Suprapubic skin (tissue), 4 donors: ENCODE results near the gene IFRD2.

Source experiments
- CTCF ChIP-seq, 2 donors: fragments of 200-600 bp in 1 of 2; fragments of 450-650 bp in 1 of 2; sonication (generic) in 1 of 2; IDR thresholded peaks; one replicate each; pipeline ENCODE4 v1.5.1; 2016 to 2019; ENCODE audit warnings: antibody characterized with exemption in 2 of 2, mild to moderate bottlenecking in 1 of 2, moderate library complexity in 1 of 2
- EP300 ChIP-seq: sonication (generic); formaldehyde crosslinking; IDR thresholded peaks from one replicate; pipeline ENCODE4 v1.6.1; 2017; ENCODE audit warnings: antibody characterized with exemption
- POLR2AphosphoS5 ChIP-seq, 3 donors: sonication (generic); formaldehyde crosslinking; IDR thresholded peaks; one replicate each; pipeline ENCODE4 v1.6.1; 2017; ENCODE audit warnings: antibody characterized with exemption in 3 of 3

GRCh38 chr3:50246517-50246954 lies 45.7 kb downstream of the IFRD2 start:
- TF ChIP-seq CTCF (IDR thresholded peaks at IDR 0.05) = no peak
- TF ChIP-seq POLR2AphosphoS5 (IDR thresholded peaks at IDR 0.05) = no peak
- TF ChIP-seq EP300 = no peak
